Hippocampal formation (tissue), 2 donors: Measurements from ENCODE around the gene APCDD1.
"Not testable (repeated sequence)": the region's sequence is repeated elsewhere in the genome, so short reads cannot be mapped to it uniquely, and the experiment has no call there.

Experiments
- DNase-seq, 2 donors: peaks; one replicate each; lab custom pipeline; 2025; lab: John Stamatoyannopoulos, UW

The APCDD1 gene

GRCh38 chr18:10525697-10526560 lies 71.5 kb downstream of the APCDD1 start, which contains the start of gene NAPG:
Gene NAPG (plus strand): TSS chr18:10526027. CDS start chr18:10526103, 76 bp downstream.
- peak; percentile 82 to 87 for DNase-seq

GRCh38 chr18:10526561-10526949 lies 72.1 kb downstream of the APCDD1 start:
- DNase-seq, result no peak

GRCh38 chr18:10528439-10528838 lies 74.0 kb downstream of the APCDD1 start:
- DNase-seq, result no peak

GRCh38 chr18:10530002-10530401 lies 75.6 kb downstream of the APCDD1 start:
- no peak for DNase-seq

GRCh38 chr18:10530852-10531251 lies 76.4 kb downstream of the APCDD1 start:
- DNase-seq, result no peak

- DNase-seq, result no peak
Measured at GRCh38 chr18:10533111-10533510, 78.7 kb downstream of the APCDD1 start.

- no peak for DNase-seq
Measured at GRCh38 chr18:10536280-10536679, 81.8 kb downstream of the APCDD1 start.

GRCh38 chr18:10537765-10538164 lies 83.3 kb downstream of the APCDD1 start:
- no peak for DNase-seq

GRCh38 chr18:10539124-10539523 lies 84.7 kb downstream of the APCDD1 start:
- not testable (repeated sequence) for DNase-seq
